ENCODE data around the gene TOR1AIP2. TPM values are rescaled to one million over a fixed set of nuclear protein-coding genes. Genes with fewer than 3 reads are reported as not detected.

TOR1AIP2 gene
- total RNA-seq, 1 experiment from 2014 or later = 142 TPM

DNA sequence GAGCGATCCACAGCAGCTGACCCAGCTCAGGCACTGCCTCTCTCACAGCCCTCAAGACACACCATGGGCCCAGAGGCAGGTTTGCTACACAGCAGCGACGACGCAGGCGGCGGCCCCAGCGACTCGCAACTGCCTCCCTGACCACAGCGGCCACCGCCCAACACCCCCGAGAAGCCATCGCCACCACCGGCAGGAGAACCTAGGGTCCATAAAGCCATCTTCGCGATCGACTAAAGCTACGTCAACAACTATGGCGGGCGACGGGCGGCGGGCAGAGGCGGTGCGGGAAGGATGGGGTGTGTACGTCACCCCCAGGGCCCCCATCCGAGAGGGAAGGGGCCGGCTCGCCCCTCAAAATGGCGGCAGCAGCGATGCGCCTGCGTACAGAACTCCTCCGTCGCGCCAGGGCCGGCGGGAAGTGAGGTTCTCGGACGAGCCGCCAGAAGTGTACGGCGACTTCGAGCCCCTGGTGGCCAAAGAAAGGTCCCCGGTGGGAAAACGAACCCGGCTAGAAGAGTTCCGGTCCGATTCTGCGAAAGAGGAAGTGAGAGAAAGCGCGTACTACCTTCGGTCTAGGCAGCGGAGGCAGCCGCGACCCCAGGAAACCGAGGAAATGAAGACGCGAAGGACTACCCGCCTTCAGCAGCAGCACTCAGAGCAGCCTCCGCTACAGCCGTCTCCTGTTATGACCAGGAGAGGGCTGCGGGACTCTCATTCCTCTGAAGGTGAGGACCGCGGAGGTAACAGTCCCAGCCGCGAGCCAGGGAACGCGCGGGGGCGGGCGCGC lies 4.8 kb upstream of the TOR1AIP2 start, which contains the start of gene TOR1AIP1:
Gene TOR1AIP1, plus strand, starts transcription at position 33 of the 787 bp plus-strand sequence. Its CDS starts 218 bp downstream, at position 251.
- no TSS peak for BruUV-seq (replicated peaks)

DNA sequence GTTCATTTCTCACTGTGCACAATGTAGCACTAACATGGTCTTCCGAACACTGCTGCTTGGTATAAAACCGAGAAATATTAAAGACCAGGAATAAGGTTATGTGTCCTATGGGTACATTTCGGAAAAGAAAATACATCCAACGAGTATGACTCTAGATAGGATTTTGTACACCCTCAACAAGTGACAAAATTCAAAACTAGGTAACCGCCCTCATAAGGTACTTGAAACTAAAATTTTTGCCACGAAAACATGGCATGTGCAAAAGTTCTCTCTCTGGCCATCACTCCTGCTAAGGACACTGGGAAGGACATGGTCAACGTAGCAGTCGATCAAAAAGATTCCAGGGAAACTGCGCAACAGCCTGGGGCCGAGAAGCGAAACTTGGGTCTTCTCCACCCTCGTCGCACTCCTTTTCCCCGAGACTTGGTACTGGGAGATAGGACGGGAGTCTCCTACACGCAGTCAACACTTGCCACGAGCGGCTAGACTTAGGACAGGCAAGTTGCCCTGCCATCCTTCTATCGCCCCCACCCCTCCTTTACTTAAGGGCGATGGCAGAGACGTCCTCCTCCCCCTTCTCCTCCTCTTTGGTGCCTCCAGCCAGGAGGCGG lies 4.1 kb upstream of the TOR1AIP2 start:
- H4K20me1 ChIP-seq (ENCODE audit: insufficient read depth) = peaks cover under 1% of the 10 kb centered on the region; the same call in 1 of the 2 replicates
- intact Hi-C loops (cut with micrococcal nuclease; ENCODE audit: unreplicated experiment) = loop anchor here (1.0 to 2.0 kb wide), 2 partner anchors 73 to 287 kb away; partner anchors contain the start of gene CEP350
- ChIA-PET CTCF (no interaction called here), POLR2A (ENCODE audit: unreplicated experiment) (interaction anchor here (0.6 kb wide), 3 partner anchors 13 to 209 kb away, joined by 6 to 7 read pairs (median 6); no protein-coding TSS in a partner anchor)
- no peaks in the 10 kb centered on the region for H3K9me2 ChIP-seq (ENCODE audit: insufficient read depth)
- DNase-seq = no peak
- H3K27ac ChIP-seq = peak overlapping the region; percentile 90
- H3K27me3 ChIP-seq (ENCODE audit: insufficient read depth, low read depth) = no peaks in the 10 kb centered on the region
- peak overlapping the region; percentile 83 for H2AFZ ChIP-seq
- no peaks in the 10 kb centered on the region for H3K9me3 ChIP-seq (ENCODE audit: insufficient read depth, low read depth)
- TF ChIP-seq, protein P1, sequence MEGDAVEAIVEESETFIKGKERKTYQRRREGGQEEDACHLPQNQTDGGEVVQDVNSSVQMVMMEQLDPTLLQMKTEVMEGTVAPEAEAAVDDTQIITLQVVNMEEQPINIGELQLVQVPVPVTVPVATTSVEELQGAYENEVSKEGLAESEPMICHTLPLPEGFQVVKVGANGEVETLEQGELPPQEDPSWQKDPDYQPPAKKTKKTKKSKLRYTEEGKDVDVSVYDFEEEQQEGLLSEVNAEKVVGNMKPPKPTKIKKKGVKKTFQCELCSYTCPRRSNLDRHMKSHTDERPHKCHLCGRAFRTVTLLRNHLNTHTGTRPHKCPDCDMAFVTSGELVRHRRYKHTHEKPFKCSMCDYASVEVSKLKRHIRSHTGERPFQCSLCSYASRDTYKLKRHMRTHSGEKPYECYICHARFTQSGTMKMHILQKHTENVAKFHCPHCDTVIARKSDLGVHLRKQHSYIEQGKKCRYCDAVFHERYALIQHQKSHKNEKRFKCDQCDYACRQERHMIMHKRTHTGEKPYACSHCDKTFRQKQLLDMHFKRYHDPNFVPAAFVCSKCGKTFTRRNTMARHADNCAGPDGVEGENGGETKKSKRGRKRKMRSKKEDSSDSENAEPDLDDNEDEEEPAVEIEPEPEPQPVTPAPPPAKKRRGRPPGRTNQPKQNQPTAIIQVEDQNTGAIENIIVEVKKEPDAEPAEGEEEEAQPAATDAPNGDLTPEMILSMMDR (conservative IDR thresholded peaks at IDR 0.05) = no peak
- no peak for TF ChIP-seq EZH2 (IDR thresholded peaks at IDR 0.05; ENCODE audit: low read depth)
- peaks cover 21% of the 10 kb centered on the region for H3K4me1 ChIP-seq (replicated peaks; ENCODE audit: insufficient read depth)
- H3K4me2 ChIP-seq = peak overlapping the region; percentile 84
- peak overlapping the region; percentile 92 for H3K4me3 ChIP-seq
- TSS peak; percentile 56 for BruUV-seq (replicated peaks)
- H3K36me3 ChIP-seq (ENCODE audit: low read depth) = no peaks in the 10 kb centered on the region
- H3F3A ChIP-seq (ENCODE audit: insufficient read depth, low read depth) = peaks cover 13% of the 10 kb centered on the region
- H3K79me2 ChIP-seq (ENCODE audit: low read depth) = peaks cover 44% of the 10 kb centered on the region

More for the DNA sequence above, 4.8 kb upstream of the TOR1AIP2 start, which contains the start of gene TOR1AIP1:
- CTCF ChIA-PET = no interaction called here
- H3K4me1 ChIP-seq (replicated peaks; ENCODE audit: insufficient read depth) = peaks cover 21% of the 10 kb centered on the region
- H3K9me2 ChIP-seq (ENCODE audit: insufficient read depth) = no peaks in the 10 kb centered on the region
- H3K27ac ChIP-seq = peak within 1 kb of the TSS; percentile 90
- H3K36me3 ChIP-seq (ENCODE audit: low read depth) = no peaks in the 10 kb centered on the region
- H3K4me2 ChIP-seq = peak within 1 kb of the TSS; percentile 97
- intact Hi-C loops (cut with micrococcal nuclease; ENCODE audit: unreplicated experiment) = loop anchor here (1.0 to 2.0 kb wide), 2 partner anchors 72 to 286 kb away; partner anchors contain the start of gene CEP350
- H3K27me3 ChIP-seq (ENCODE audit: insufficient read depth, low read depth) = no peaks in the 10 kb centered on the region
- peak within 1 kb of the TSS; percentile 92 for H3K4me3 ChIP-seq
- POLR2A ChIA-PET (ENCODE audit: unreplicated experiment) = interaction anchor here (0.6 to 1.1 kb wide), 4 partner anchors 14 to 272 kb away, joined by 3 to 7 read pairs (median 6); partner anchors contain the start of gene QSOX1
- no peaks in the 10 kb centered on the region for H3K9me3 ChIP-seq (ENCODE audit: insufficient read depth, low read depth)
- peaks cover 37% of the 10 kb centered on the region for H3K79me2 ChIP-seq (ENCODE audit: low read depth)
- no peaks in the 10 kb centered on the region for H4K20me1 ChIP-seq (ENCODE audit: insufficient read depth)
- TF ChIP-seq EZH2 (IDR thresholded peaks at IDR 0.05; ENCODE audit: low read depth) = no peak
- TF ChIP-seq, protein P1 (conservative IDR thresholded peaks at IDR 0.05) = peak; percentile 50
- H3F3A ChIP-seq (ENCODE audit: insufficient read depth, low read depth) = peaks cover 11% of the 10 kb centered on the region; the same call in 1 of the 2 replicates
- peak; percentile 89 to 96 for DNase-seq
- H2AFZ ChIP-seq = peak within 1 kb of the TSS; percentile 83

DNA sequence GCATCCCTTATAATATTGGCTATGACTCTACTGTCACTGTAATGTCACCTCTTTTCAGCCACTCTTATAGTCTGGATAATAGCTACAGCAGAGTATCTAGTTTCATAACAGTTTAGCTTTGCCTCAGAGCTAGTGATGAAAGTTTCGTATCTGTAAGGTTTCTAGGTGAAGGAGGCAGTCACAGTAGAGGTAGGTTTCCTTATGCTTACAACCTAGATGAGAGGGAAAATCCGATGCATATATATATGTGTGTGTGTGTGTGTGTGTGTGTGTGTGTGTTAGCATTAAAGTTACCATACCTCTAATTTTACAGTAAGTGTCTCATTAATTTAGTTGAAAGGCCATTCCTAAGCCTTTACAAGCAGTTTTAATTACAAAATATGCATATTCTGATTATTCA lies 2.2 kb upstream of the TOR1AIP2 start:
- intact Hi-C loops (cut with micrococcal nuclease; ENCODE audit: unreplicated experiment) = no loop called here
- no peak overlapping the region for H3K4me2 ChIP-seq
- H3K79me2 ChIP-seq (ENCODE audit: low read depth) = peaks cover 58% of the 10 kb centered on the region
- POLR2A ChIA-PET (ENCODE audit: unreplicated experiment) = no interaction called here
- H3K27ac ChIP-seq = no peak overlapping the region
- DNase-seq = no peak
- no peak for TF ChIP-seq EZH2 (IDR thresholded peaks at IDR 0.05; ENCODE audit: low read depth)
- TF ChIP-seq, protein P1 (conservative IDR thresholded peaks at IDR 0.05) = no peak
- peaks cover 27% of the 10 kb centered on the region for H3F3A ChIP-seq (ENCODE audit: insufficient read depth, low read depth)
- CTCF ChIA-PET = no interaction called here
- H3K9me3 ChIP-seq (ENCODE audit: insufficient read depth, low read depth) = no peaks in the 10 kb centered on the region
- H3K4me3 ChIP-seq = no peak overlapping the region
- H3K36me3 ChIP-seq (ENCODE audit: low read depth) = peaks cover 13% of the 10 kb centered on the region; the same call in 1 of the 2 replicates
- H3K4me1 ChIP-seq (replicated peaks; ENCODE audit: insufficient read depth) = peaks cover 35% of the 10 kb centered on the region
- no peak overlapping the region for H2AFZ ChIP-seq
- BruUV-seq (replicated peaks) = no TSS peak
- no peaks in the 10 kb centered on the region for H3K27me3 ChIP-seq (ENCODE audit: insufficient read depth, low read depth)
- no peaks in the 10 kb centered on the region for H3K9me2 ChIP-seq (ENCODE audit: insufficient read depth)
- peaks cover 19% of the 10 kb centered on the region for H4K20me1 ChIP-seq (ENCODE audit: insufficient read depth)

Data from PC-9 (cell line).